Neural crest cell (in vitro differentiated cells): Measurements from ENCODE around the gene ARHGAP9. TPM values are rescaled to one million over a fixed set of nuclear protein-coding genes. Genes with fewer than 3 reads are reported as not detected.
A peak's percentile ranks its signal among the peaks of the same experiment; 100 is the strongest.

Experiments used
- DNase-seq: peaks from one replicate; pipeline ENCODE4 v3.0.0; 2021; ENCODE audit warnings: low read depth, mixed read lengths, low spot score
- H3K27ac Mint-ChIP-seq: one replicate; pipeline ENCODE4 v1.8.0; 2021; ENCODE audit warnings: mild to moderate bottlenecking, mixed read lengths; ENCODE audit not compliant: unreplicated experiment
- H3K27me3 Mint-ChIP-seq: 2 replicates; pipeline ENCODE4 v1.8.0; 2021; ENCODE audit warnings: low read depth, mild to moderate bottlenecking, mixed read lengths
- H3K36me3 Mint-ChIP-seq: 2 replicates; pipeline ENCODE4 v1.8.0; 2021; ENCODE audit warnings: low read depth, mild to moderate bottlenecking, mixed read lengths
- H3K4me1 Mint-ChIP-seq: 2 replicates; pipeline ENCODE4 v1.8.0; 2021; ENCODE audit warnings: mixed read lengths
- H3K4me3 Mint-ChIP-seq: one replicate; pipeline ENCODE4 v1.8.0; 2021; ENCODE audit warnings: mild to moderate bottlenecking, mixed read lengths
- H3K9me3 Mint-ChIP-seq: 2 replicates; pipeline ENCODE4 v1.8.0; 2021; ENCODE audit warnings: mixed read lengths
- total RNA-seq: library from RNA; stranded (reverse); gene quantifications from 2 replicates; pipeline ENCODE4 v1.2.1, GENCODE V29; 2021
- TF ChIP-seq, protein P1 (sequence below): fragments of 200-600 bp; sonication (generic); conservative IDR thresholded peaks from 2 replicates; pipeline ENCODE4 v1.5.0; 2021; ENCODE audit warnings: antibody characterized with exemption, mild to moderate bottlenecking

The ARHGAP9 gene
- total RNA-seq, 1 donor from 2014 or later: 0.56 TPM

DNA sequence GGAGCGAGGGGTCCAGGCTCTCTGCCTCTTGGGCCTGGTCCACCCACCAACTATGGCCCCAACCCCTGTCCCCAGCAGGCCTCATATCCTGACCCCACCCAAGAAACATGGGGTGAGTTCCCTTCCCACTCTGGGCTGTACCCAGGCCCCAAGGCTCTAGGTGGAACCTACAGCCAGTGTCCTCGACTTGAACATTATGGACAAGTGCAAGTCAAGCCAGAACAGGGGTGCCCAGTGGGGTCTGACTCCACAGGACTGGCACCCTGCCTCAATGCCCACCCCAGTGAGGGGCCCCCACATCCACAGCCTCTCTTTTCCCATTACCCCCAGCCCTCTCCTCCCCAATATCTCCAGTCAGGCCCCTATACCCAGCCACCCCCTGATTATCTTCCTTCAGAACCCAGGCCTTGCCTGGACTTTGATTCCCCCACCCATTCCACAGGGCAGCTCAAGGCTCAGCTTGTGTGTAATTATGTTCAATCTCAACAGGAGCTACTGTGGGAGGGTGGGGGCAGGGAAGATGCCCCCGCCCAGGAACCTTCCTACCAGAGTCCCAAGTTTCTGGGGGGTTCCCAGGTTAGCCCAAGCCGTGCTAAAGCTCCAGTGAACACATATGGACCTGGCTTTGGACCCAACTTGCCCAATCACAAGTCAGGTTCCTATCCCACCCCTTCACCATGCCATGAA lies 8.6 kb downstream of the ARHGAP9 start:
- TF ChIP-seq, protein P1, sequence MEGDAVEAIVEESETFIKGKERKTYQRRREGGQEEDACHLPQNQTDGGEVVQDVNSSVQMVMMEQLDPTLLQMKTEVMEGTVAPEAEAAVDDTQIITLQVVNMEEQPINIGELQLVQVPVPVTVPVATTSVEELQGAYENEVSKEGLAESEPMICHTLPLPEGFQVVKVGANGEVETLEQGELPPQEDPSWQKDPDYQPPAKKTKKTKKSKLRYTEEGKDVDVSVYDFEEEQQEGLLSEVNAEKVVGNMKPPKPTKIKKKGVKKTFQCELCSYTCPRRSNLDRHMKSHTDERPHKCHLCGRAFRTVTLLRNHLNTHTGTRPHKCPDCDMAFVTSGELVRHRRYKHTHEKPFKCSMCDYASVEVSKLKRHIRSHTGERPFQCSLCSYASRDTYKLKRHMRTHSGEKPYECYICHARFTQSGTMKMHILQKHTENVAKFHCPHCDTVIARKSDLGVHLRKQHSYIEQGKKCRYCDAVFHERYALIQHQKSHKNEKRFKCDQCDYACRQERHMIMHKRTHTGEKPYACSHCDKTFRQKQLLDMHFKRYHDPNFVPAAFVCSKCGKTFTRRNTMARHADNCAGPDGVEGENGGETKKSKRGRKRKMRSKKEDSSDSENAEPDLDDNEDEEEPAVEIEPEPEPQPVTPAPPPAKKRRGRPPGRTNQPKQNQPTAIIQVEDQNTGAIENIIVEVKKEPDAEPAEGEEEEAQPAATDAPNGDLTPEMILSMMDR: no peak
- Mint-ChIP-seq H3K27me3 (peaks cover 86% of the 10 kb centered on the region), H3K4me1 (peaks cover 4% of the 10 kb centered on the region), H3K9me3 (no peaks in the 10 kb centered on the region), H3K36me3 (no peaks in the 10 kb centered on the region), H3K4me3 (no peak overlapping the region), H3K27ac (no peak overlapping the region)
- DNase-seq: no peak

DNA sequence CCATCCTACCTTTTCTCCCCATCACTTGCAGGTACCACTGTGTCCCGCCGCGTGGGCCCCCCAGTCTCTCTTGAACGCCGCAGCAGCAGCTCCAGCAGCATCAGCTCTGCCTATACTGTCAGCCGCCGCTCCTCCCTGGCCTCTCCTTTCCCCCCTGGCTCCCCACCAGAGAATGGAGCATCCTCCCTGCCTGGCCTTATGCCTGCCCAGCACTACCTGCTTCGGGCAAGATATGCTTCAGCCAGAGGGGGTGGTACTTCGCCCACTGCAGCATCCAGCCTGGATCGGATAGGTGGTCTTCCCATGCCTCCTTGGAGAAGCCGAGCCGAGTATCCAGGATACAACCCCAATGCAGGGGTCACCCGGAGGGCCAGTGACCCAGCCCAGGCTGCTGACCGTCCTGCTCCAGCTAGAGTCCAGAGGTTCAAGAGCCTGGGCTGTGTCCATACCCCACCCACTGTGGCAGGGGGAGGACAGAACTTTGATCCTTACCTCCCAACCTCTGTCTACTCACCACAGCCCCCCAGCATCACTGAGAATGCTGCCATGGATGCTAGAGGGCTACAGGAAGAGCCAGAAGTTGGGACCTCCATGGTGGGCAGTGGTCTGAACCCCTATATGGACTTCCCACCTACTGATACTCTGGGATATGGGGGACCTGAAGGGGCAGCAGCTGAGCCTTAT lies 9.2 kb downstream of the ARHGAP9 start:
- Mint-ChIP-seq H3K36me3 (no peaks in the 10 kb centered on the region), H3K4me3 (no peak overlapping the region), H3K27ac (no peak overlapping the region), H3K27me3 (peaks cover 86% of the 10 kb centered on the region), H3K4me1 (peaks cover 4% of the 10 kb centered on the region), H3K9me3 (no peaks in the 10 kb centered on the region)
- DNase-seq: no peak
- TF ChIP-seq, protein P1: no peak

DNA sequence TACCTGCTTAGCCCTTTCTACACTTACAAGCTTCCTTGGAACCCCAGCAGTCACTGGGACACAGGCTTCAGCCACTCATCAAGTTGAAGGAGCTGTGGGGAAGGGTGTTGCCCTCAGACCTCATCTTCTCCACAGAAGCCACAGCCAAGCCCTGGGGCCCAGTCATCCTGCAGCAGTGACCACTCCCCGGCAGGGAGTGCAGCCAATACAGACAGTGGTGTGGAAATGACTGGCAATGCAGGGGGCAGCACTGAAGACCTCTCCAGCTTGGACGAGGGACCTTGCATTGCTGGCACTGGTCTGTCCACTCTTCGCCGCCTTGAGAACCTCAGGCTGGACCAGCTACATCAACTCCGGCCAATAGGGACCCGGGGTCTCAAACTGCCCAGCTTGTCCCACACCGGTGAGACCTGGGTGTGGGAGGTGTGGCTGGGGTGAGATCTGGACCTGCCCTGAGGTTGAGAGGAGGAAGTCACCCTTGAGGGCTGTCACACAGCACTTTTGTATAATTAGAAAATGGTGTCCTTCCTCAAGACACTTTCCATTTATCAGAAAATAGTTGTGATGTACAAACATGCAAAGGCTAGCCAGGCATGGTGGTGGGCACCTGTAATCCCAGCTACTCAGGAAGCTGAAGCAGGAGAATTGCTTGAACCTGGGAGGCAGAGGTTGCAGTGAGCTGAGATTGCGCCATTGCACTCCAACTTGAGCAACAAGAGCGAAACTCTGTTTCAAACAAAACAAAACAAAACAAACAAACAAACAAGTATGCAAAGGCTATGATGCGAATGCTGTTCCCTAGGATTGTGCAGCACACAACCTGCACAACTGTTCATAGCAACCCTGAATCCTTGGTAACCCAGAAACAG lies 10.1 kb downstream of the ARHGAP9 start:
- no peak overlapping the region for H3K4me3 Mint-ChIP-seq
- no peak for DNase-seq
- TF ChIP-seq, protein P1: no peak
- peaks cover 3% of the 10 kb centered on the region for H3K4me1 Mint-ChIP-seq
- H3K27me3 Mint-ChIP-seq: peaks cover 86% of the 10 kb centered on the region
- no peaks in the 10 kb centered on the region for H3K36me3 Mint-ChIP-seq
- no peaks in the 10 kb centered on the region for H3K9me3 Mint-ChIP-seq
- no peak overlapping the region for H3K27ac Mint-ChIP-seq

DNA sequence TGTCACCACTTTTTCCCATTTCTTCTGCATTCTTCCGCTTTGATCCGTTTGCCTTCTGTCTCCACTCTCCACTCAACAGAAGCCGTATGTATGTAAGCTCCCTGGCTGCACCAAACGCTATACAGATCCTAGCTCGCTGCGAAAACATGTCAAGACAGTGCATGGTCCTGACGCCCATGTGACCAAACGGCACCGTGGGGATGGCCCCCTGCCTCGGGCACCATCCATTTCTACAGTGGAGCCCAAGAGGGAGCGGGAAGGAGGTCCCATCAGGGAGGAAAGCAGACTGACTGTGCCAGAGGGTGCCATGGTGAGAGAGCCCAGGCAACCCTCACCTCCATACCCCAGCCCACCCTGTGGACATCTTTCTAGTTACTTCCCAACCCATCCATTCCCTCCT lies 11.8 kb downstream of the ARHGAP9 start:
- H3K36me3 Mint-ChIP-seq: no peaks in the 10 kb centered on the region
- H3K27ac Mint-ChIP-seq: no peak overlapping the region
- H3K9me3 Mint-ChIP-seq: no peaks in the 10 kb centered on the region
- TF ChIP-seq, protein P1: no peak
- peaks cover under 1% of the 10 kb centered on the region for H3K4me1 Mint-ChIP-seq
- DNase-seq: no peak
- peaks cover 86% of the 10 kb centered on the region for H3K27me3 Mint-ChIP-seq
- H3K4me3 Mint-ChIP-seq: no peak overlapping the region

DNA sequence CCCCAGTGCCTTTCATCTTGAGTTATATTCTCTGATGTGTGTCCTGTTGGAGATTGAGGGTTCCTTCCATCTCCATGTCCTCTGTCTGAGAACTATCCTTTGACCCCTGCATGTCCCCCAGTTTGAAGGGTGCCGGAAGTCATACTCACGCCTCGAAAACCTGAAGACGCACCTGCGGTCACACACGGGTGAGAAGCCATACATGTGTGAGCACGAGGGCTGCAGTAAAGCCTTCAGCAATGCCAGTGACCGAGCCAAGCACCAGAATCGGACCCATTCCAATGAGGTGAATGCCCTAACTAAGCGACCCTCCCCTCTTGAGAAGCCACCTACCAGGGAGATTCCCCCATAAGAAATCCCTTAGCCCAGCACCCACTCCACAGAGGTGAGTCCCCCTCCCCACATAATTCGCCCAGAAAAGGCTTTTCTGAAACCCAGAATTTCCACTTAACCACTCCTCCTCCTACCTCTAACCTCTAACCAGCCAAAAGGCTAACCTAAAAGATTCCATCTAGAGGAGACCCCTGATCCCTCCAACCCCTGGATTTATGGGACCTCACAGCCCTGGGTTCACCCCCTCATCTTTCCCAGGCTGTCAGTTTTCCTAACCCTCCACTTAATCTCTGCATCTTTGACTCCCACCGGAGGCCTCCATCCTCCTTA lies 12.3 kb downstream of the ARHGAP9 start:
- Mint-ChIP-seq H3K9me3 (no peaks in the 10 kb centered on the region), H3K36me3 (no peaks in the 10 kb centered on the region), H3K4me1 (peaks cover 6% of the 10 kb centered on the region), H3K27ac (peak overlapping the region; percentile 85), H3K4me3 (no peak overlapping the region), H3K27me3 (peaks cover 86% of the 10 kb centered on the region)
- TF ChIP-seq, protein P1: no peak
- DNase-seq: no peak
